Fibroblast of peridontal ligament (primary cell): ENCODE results near the gene PSMB10.
A peak's percentile ranks its signal among the peaks of the same experiment; 100 is the strongest.

ENCODE experiments used
- DNase-seq: peaks from one replicate; pipeline ENCODE4 v3.0.0-alpha.2; 2010; ENCODE audit errors: extremely low read depth

Gene PSMB10

GRCh38 chr16:67892899-67893742 lies 43.5 kb downstream of the PSMB10 start, which contains the start of gene PSKH1:
Gene PSKH1 (plus strand): TSS chr16:67893254. CDS start chr16:67908750, 15,496 bp downstream.
- DNase-seq, result peak; percentile 89

GRCh38 chr16:67892375-67892774 lies 44.3 kb downstream of the PSMB10 start:
- no peak for DNase-seq

GRCh38 chr16:67888331-67888730 lies 48.3 kb downstream of the PSMB10 start:
- DNase-seq, result no peak

- no peak for DNase-seq
Observed at GRCh38 chr16:67886387-67886786, 50.3 kb downstream of the PSMB10 start.

GRCh38 chr16:67885976-67886375 lies 50.7 kb downstream of the PSMB10 start:
- no peak for DNase-seq

- no peak for DNase-seq
Observed at GRCh38 chr16:67885545-67885944, 51.1 kb downstream of the PSMB10 start.

GRCh38 chr16:67884684-67885083 lies 52.0 kb downstream of the PSMB10 start, which contains the start of gene NRN1L:
Gene NRN1L (plus strand): TSS chr16:67884885. CDS start chr16:67884904, 19 bp downstream.
- peak; percentile 83 for DNase-seq
